Mesothelial cell of epicardium (in vitro differentiated cells): ENCODE results near the gene DSG2. TPM values are rescaled to one million over a fixed set of nuclear protein-coding genes. Genes with fewer than 3 reads are reported as not detected.

Experiments used
- DNase-seq, 2 experiments: peaks; one replicate each; pipeline ENCODE4 v3.0.0; 2021; ENCODE audit warnings: low spot score in 2 of 2; ENCODE audit not compliant: unreplicated experiment in 2 of 2
- H3K27ac Mint-ChIP-seq: 2 replicates; pipeline ENCODE4 v1.8.0; 2021; ENCODE audit warnings: mixed read lengths
- H3K27me3 Mint-ChIP-seq: 2 replicates; pipeline ENCODE4 v1.8.0; 2021; ENCODE audit warnings: low read depth, mixed read lengths
- H3K36me3 Mint-ChIP-seq: 2 replicates; pipeline ENCODE4 v1.8.0; 2021; ENCODE audit warnings: mixed read lengths
- H3K4me1 Mint-ChIP-seq: 2 replicates; pipeline ENCODE4 v1.8.0; 2021; ENCODE audit warnings: mixed read lengths
- H3K4me3 Mint-ChIP-seq: 2 replicates; pipeline ENCODE4 v1.8.0; 2021; ENCODE audit warnings: mild to moderate bottlenecking, moderate library complexity, mixed read lengths
- H3K9me3 Mint-ChIP-seq: 2 replicates; pipeline ENCODE4 v1.8.0; 2021; ENCODE audit warnings: mixed read lengths
- CTCF ChIP-seq: fragments of 200-600 bp; sonication (generic); IDR thresholded peaks from one replicate; pipeline ENCODE4 v1.5.0; 2021; ENCODE audit warnings: antibody characterized with exemption; ENCODE audit not compliant: unreplicated experiment
- total RNA-seq: library from RNA; stranded (reverse); gene quantifications from 3 replicates; pipeline ENCODE4 v1.2.1, GENCODE V29; 2021

The DSG2 gene
- total RNA-seq, 1 donor from 2014 or later: 98.0 TPM

DNA sequence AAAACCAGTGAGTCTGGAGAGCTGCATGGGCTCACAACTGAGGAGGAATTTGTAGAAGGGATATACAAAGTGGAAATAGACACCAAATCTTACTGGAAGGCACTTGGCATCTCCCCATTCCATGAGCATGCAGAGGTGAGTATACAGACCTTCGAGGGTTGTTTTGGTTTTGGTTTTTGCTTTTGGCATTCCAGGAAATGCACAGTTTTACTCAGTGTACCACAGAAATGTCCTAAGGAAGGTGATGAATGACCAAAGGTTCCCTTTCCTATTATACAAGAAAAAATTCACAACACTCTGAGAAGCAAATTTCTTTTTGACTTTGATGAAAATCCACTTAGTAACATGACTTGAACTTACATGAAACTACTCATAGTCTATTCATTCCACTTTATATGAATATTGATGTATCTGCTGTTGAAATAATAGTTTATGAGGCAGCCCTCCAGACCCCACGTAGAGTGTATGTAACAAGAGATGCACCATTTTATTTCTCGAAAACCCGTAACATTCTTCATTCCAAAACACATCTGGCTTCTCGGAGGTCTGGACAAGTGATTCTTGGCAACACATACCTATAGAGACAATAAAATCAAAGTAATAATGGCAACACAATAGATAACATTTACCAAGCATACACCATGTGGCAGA lies 97.3 kb downstream of the DSG2 start:
- Mint-ChIP-seq H3K4me1 (peaks cover 9% of the 10 kb centered on the region), H3K9me3 (peaks cover 5% of the 10 kb centered on the region), H3K36me3 (no peaks in the 10 kb centered on the region), H3K27me3 (no peaks in the 10 kb centered on the region), H3K4me3 (no peak overlapping the region), H3K27ac (no peak overlapping the region)
- no peak for DNase-seq
- TF ChIP-seq CTCF: no peak

DNA sequence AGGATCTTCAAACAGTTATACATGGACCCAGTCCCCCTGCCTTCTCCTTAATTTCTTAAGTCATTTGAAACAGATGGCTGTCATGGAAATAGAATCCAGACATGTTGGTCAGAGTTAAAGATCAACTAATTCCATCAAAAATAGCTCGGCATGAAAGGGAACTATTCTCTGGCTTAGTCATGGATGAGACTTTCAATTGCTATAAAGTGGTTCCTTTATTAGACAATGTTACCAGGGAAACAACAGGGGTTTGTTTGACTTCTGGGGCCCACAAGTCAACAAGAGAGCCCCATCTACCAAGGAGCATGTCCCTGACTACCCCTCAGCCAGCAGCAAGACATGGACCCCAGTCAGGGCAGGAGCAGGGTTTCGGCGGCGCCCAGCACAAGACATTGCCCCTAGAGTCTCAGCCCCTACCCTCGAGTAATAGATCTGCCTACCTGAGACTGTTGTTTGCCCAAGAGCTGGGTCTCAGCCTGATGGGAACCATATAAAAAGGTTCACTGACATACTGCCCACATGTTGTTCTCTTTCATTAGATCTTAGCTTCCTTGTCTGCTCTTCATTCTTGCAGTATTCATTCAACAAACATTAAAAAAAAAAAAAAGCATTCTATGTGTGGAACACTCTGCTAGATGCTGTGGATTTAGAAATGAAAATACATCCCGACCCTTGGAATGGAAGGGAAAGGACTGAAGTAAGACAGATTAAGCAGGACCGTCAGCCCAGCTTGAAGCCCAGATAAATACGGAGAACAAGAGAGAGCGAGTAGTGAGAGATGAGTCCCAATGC lies 98.3 kb downstream of the DSG2 start:
- no peaks in the 10 kb centered on the region for H3K27me3 Mint-ChIP-seq
- H3K36me3 Mint-ChIP-seq: no peaks in the 10 kb centered on the region
- H3K9me3 Mint-ChIP-seq: peaks cover 5% of the 10 kb centered on the region
- no peak for DNase-seq
- peaks cover 8% of the 10 kb centered on the region for H3K4me1 Mint-ChIP-seq
- H3K27ac Mint-ChIP-seq: no peak overlapping the region
- TF ChIP-seq CTCF: no peak
- H3K4me3 Mint-ChIP-seq: no peak overlapping the region

GRCh38 chr18:31598021-31598805 lies 100.2 kb downstream of the DSG2 start:
- Mint-ChIP-seq H3K36me3 (no peaks in the 10 kb centered on the region), H3K9me3 (peaks cover 5% of the 10 kb centered on the region), H3K4me1 (peaks cover 3% of the 10 kb centered on the region), H3K27me3 (no peaks in the 10 kb centered on the region), H3K27ac (no peak overlapping the region), H3K4me3 (no peak overlapping the region)
- TF ChIP-seq CTCF: no peak
- DNase-seq: no peak

Other genes starting within 250 kb of the DSG2 start
- gene DSG1, start 180.0 kb upstream of the DSG2 start, total RNA-seq: 0.07 to 0.18 TPM (median 0.09 TPM) in 3 replicates
- 0.07 to 0.09 TPM (median 0.09 TPM) in 3 replicates for gene DSG4, start 121.4 kb upstream of the DSG2 start, total RNA-seq
- 0.09 to 0.16 TPM (median 0.13 TPM) in 3 replicates for gene DSG3, start 50.4 kb upstream of the DSG2 start, total RNA-seq
- gene TTR, start 93.7 kb downstream of the DSG2 start, total RNA-seq: 2.2 TPM in 1 of 3 replicates, not detected in the others
- gene B4GALT6, start 186.4 kb downstream of the DSG2 start, total RNA-seq: 42.0 to 49.9 TPM (median 46.3 TPM) in 3 replicates